Colonic mucosa (tissue), 4 donors: ENCODE data around the gene RNF208. TPM values are rescaled to one million over a fixed set of nuclear protein-coding genes. Genes with fewer than 3 reads are reported as not detected.
A peak's percentile ranks its signal among the peaks of the same experiment; 100 is the strongest.

ENCODE experiments used
- DNase-seq: peaks from one replicate; pipeline ENCODE4 v3.0.0-alpha.2; 2020
- H3K27ac ChIP-seq: fragments of 200-600 bp; one replicate; pipeline ENCODE4 v1.8.0; 2021
- H3K27me3 ChIP-seq: fragments of 200-600 bp; one replicate; pipeline ENCODE4 v1.8.0; 2021
- H3K36me3 ChIP-seq: fragments of 200-600 bp; one replicate; pipeline ENCODE4 v1.8.0; 2021
- H3K4me1 ChIP-seq: fragments of 200-600 bp; one replicate; pipeline ENCODE4 v1.8.0; 2021; ENCODE audit warnings: mild to moderate bottlenecking
- H3K4me3 ChIP-seq: fragments of 200-600 bp; one replicate; pipeline ENCODE4 v1.8.0; 2021
- H3K9ac ChIP-seq, 2 donors: one replicate each; pipeline ENCODE4 v1.7.0; 2013; ENCODE audit warnings: control low read depth in 2 of 2, low read depth in 2 of 2, low read length in 2 of 2
- H3K9me3 ChIP-seq: fragments of 200-600 bp; one replicate; pipeline ENCODE4 v1.8.0; 2021
- CTCF ChIP-seq: fragments of 200-600 bp; IDR thresholded peaks from one replicate; pipeline ENCODE4 v1.8.0; 2022; ENCODE audit warnings: antibody characterized with exemption, mild to moderate bottlenecking
- intact Hi-C: fragments of 100-400 bp; cut with DNase I; formaldehyde crosslinking; loops from one replicate; pipeline ENCODE4 v1.14.1; 2022
- total RNA-seq, 2 donors: library from RNA; stranded (reverse); fragmentation: NEBNext Ultra II Directional in 1 of 2; extraction: Animal tissue kit (Norgen Biotek cat#: 25700) in 1 of 2; gene quantifications; one replicate each; pipeline ENCODE4 v1.2.1, GENCODE V29; 2021
- donor health status: healthy.
- donor health status: DM: no; HTN: no; CAD: no.
- donor health status: DM: no; HTN: no; CAD: no.

Gene RNF208
- total RNA-seq: 1 to 10 TPM; 6.5 to 9.3 TPM

- no peaks in the 10 kb centered on the region for H3K36me3 ChIP-seq
- no peak for TF ChIP-seq CTCF
- no peaks in the 10 kb centered on the region for H3K27me3 ChIP-seq
- peak; percentile 54 for DNase-seq
- no peaks in the 10 kb centered on the region for H3K9me3 ChIP-seq
- peaks cover 23% of the 10 kb centered on the region for H3K4me1 ChIP-seq
- peak within 1 kb of the TSS; percentile 83 for H3K27ac ChIP-seq
- H3K9ac ChIP-seq: peak within 1 kb of the TSS; percentile 73 to 79
- intact Hi-C loops: no loop called here
- H3K4me3 ChIP-seq: peak within 1 kb of the TSS; percentile 70
Observed at GRCh38 chr9:137222190-137223077, at the start of gene RNF208. RNF208 (minus strand) TSS chr9:137222240; CDS start chr9:137221212, 1,028 bp downstream.

GRCh38 chr9:137271696-137272076, 49.6 kb upstream of the RNF208 start:
- intact Hi-C loops: no loop called here

GRCh38 chr9:137270929-137271695, 49.1 kb upstream of the RNF208 start:
- TF ChIP-seq CTCF: no peak
- intact Hi-C loops: no loop called here

More at GRCh38 chr9:137271696-137272076, 49.6 kb upstream of the RNF208 start:
- Histone ChIP-seq H3K4me3 (no peak overlapping the region), H3K4me1 (peaks cover 17% of the 10 kb centered on the region), H3K27me3 (no peaks in the 10 kb centered on the region), H3K9me3 (no peaks in the 10 kb centered on the region), H3K36me3 (no peaks in the 10 kb centered on the region), H3K27ac (no peak overlapping the region), H3K9ac (no peak overlapping the region)
- no peak for TF ChIP-seq CTCF
- no peak for DNase-seq

GRCh38 chr9:137269231-137269772, 47.3 kb upstream of the RNF208 start:
- TF ChIP-seq CTCF: no peak
- Histone ChIP-seq H3K27me3 (no peaks in the 10 kb centered on the region), H3K4me3 (peak overlapping the region; percentile 1), H3K36me3 (peaks cover 10% of the 10 kb centered on the region), H3K9ac (peak overlapping the region in 1 of 2 donors; percentile 69), H3K4me1 (peaks cover 12% of the 10 kb centered on the region), H3K27ac (peak overlapping the region; percentile 40), H3K9me3 (no peaks in the 10 kb centered on the region)
- peak; percentile 69 for DNase-seq
- intact Hi-C loops: no loop called here

More at GRCh38 chr9:137270929-137271695, 49.1 kb upstream of the RNF208 start:
- no peak overlapping the region for H3K4me3 ChIP-seq
- peaks cover 3% of the 10 kb centered on the region for H3K36me3 ChIP-seq
- H3K27ac ChIP-seq: no peak overlapping the region
- H3K9me3 ChIP-seq: no peaks in the 10 kb centered on the region
- no peak overlapping the region for H3K9ac ChIP-seq
- peaks cover 12% of the 10 kb centered on the region for H3K4me1 ChIP-seq
- DNase-seq: no peak
- H3K27me3 ChIP-seq: no peaks in the 10 kb centered on the region

GRCh38 chr9:137268538-137269201, 46.6 kb upstream of the RNF208 start:
- Histone ChIP-seq H3K4me1 (peaks cover 12% of the 10 kb centered on the region), H3K4me3 (peak overlapping the region; percentile 1), H3K27ac (peak overlapping the region; percentile 40), H3K9ac (peak overlapping the region in 1 of 2 donors; percentile 69), H3K9me3 (no peaks in the 10 kb centered on the region), H3K27me3 (no peaks in the 10 kb centered on the region), H3K36me3 (peaks cover 14% of the 10 kb centered on the region)
- no peak for DNase-seq
- intact Hi-C loops: no loop called here
- no peak for TF ChIP-seq CTCF
